Liver (tissue), 9 donors: ENCODE measurements around the gene PDC. TPM values are rescaled to one million over a fixed set of nuclear protein-coding genes. Genes with fewer than 3 reads are reported as not detected.

Experiments
- DNase-seq: peaks from one replicate; pipeline ENCODE4 v3.0.0-alpha.2; 2017; ENCODE audit warnings: low spot score
- H3K27ac ChIP-seq, 2 donors: one replicate each; pipeline ENCODE4 v1.7.0; 2013; ENCODE audit warnings: inconsistent platforms in 2 of 2, low read length in 2 of 2, control low read depth in 1 of 2, low read depth in 1 of 2, mild to moderate bottlenecking in 1 of 2
- H3K27me3 ChIP-seq, 4 donors: one replicate each; pipeline versions ENCODE4 v1.6.1 to v1.7.0; 2013; ENCODE audit warnings: low read length in 3 of 4, inconsistent platforms in 1 of 4, mild to moderate bottlenecking in 1 of 4, moderate library complexity in 1 of 4; ENCODE audit not compliant: control insufficient read depth in 4 of 4, insufficient read depth in 4 of 4
- H3K36me3 ChIP-seq, 4 donors: one replicate each; pipeline versions ENCODE4 v1.6.1 to v1.7.0; 2013; ENCODE audit warnings: low read length in 3 of 4, mild to moderate bottlenecking in 3 of 4, low read depth in 1 of 4, moderate library complexity in 1 of 4; ENCODE audit not compliant: control insufficient read depth in 4 of 4, insufficient read depth in 3 of 4
- H3K4me1 ChIP-seq, 4 donors: one replicate each; pipeline versions ENCODE4 v1.6.1 to v1.7.0; 2013; ENCODE audit warnings: low read length in 3 of 4, mild to moderate bottlenecking in 3 of 4, moderate library complexity in 1 of 4; ENCODE audit not compliant: control insufficient read depth in 4 of 4, insufficient read depth in 4 of 4
- H3K4me3 ChIP-seq, 3 donors: one replicate each; pipeline versions ENCODE4 v1.6.1 to v1.7.0; 2013; ENCODE audit warnings: low read length in 3 of 3, control low read depth in 1 of 3, low read depth in 1 of 3, mild to moderate bottlenecking in 1 of 3
- H3K9ac ChIP-seq, 2 donors: one replicate each; pipeline ENCODE4 v1.7.0; 2013; ENCODE audit warnings: low read length in 2 of 2, mild to moderate bottlenecking in 2 of 2, moderate library complexity in 2 of 2, control low read depth in 1 of 2, low read depth in 1 of 2
- H3K9me3 ChIP-seq, 4 donors: one replicate each; pipeline versions ENCODE4 v1.6.1 to v1.7.0; 2013; ENCODE audit warnings: low read length in 3 of 4; ENCODE audit not compliant: control insufficient read depth in 4 of 4
- FOXA1 ChIP-seq: IDR thresholded peaks from 2 replicates; pipeline ENCODE4 v1.6.1; 2016; ENCODE audit warnings: antibody characterized with exemption
- FOXA2 ChIP-seq: IDR thresholded peaks from 2 replicates; pipeline ENCODE4 v1.6.1; 2016; ENCODE audit warnings: antibody characterized with exemption
- GABPA ChIP-seq, 2 donors: IDR thresholded peaks in 1 of 2; conservative IDR thresholded peaks in 1 of 2; 2 replicates each; pipeline ENCODE4 v1.6.1; 2016; ENCODE audit warnings: antibody characterized with exemption in 2 of 2, mild to moderate bottlenecking in 1 of 2, moderate library complexity in 1 of 2
- HNF4A ChIP-seq, 2 donors: conservative IDR thresholded peaks; 2 replicates each; pipeline ENCODE4 v1.6.1; 2016; ENCODE audit warnings: antibody characterized with exemption in 2 of 2, mild to moderate bottlenecking in 2 of 2
- HNF4G ChIP-seq: IDR thresholded peaks from 2 replicates; pipeline ENCODE4 v1.6.1; 2016; ENCODE audit warnings: antibody characterized with exemption
- NR2F2 ChIP-seq: IDR thresholded peaks from 2 replicates; pipeline ENCODE4 v1.6.1; 2016; ENCODE audit warnings: antibody characterized with exemption
- RXRA ChIP-seq, 2 donors: IDR thresholded peaks; 2 replicates each; pipeline ENCODE4 v1.6.1; 2017 to 2018; ENCODE audit warnings: antibody characterized with exemption in 2 of 2, mild to moderate bottlenecking in 1 of 2
- SP1 ChIP-seq: IDR thresholded peaks from 2 replicates; pipeline ENCODE4 v1.6.1; 2018; ENCODE audit warnings: antibody characterized with exemption, mild to moderate bottlenecking
- TAF1 ChIP-seq: conservative IDR thresholded peaks from 2 replicates; pipeline ENCODE4 v1.6.1; 2016; ENCODE audit warnings: antibody characterized with exemption, mild to moderate bottlenecking
- YY1 ChIP-seq: IDR thresholded peaks from 2 replicates; pipeline ENCODE4 v1.6.1; 2016; ENCODE audit warnings: antibody characterized with exemption, mild to moderate bottlenecking
- WGBS: extraction: QIAGEN DNeasy Blood & Tissue Kit; methylation state at CpG from one replicate; pipeline ENCODE4 v1.1.7; 2013; 5-methylcytosine and 5-hydroxymethylcytosine counted together
- polyA plus RNA-seq, 2 donors: library from polyadenylated mRNA; stranded (reverse) in 1 of 2; unstranded in 1 of 2; fragments of 200-250 nt in 1 of 2; fragments of >200 nt in 1 of 2; fragmentation: Nextera tagmentation in 1 of 2; extraction: Ambion mirVana in 1 of 2; gene quantifications; one replicate each; pipeline versions ENCODE4 v1.2.1 to v1.2.3, GENCODE V29; 2013 to 2015
- total RNA-seq, 2 donors: library from RNA; depleted of rRNA; stranded (reverse); fragments of >200 nt; gene quantifications; one replicate each; pipeline ENCODE4 v1.2.3, GENCODE V29; 2014
- TF ChIP-seq, protein P1 (sequence below): IDR thresholded peaks from 2 replicates; pipeline ENCODE4 v1.6.1; 2016; ENCODE audit warnings: antibody characterized with exemption
- TF ChIP-seq, protein P2 (sequence below): IDR thresholded peaks from 2 replicates; pipeline ENCODE4 v1.6.1; 2016; ENCODE audit warnings: antibody characterized with exemption
- donor health status: healthy.
- donor health status: healthy.
- donor health status: healthy.
- donor health status: healthy.
- donor health status: healthy.

Gene PDC
- total and polyA plus RNA-seq, 4 donors = 0.22 TPM; not detected in 3

DNA sequence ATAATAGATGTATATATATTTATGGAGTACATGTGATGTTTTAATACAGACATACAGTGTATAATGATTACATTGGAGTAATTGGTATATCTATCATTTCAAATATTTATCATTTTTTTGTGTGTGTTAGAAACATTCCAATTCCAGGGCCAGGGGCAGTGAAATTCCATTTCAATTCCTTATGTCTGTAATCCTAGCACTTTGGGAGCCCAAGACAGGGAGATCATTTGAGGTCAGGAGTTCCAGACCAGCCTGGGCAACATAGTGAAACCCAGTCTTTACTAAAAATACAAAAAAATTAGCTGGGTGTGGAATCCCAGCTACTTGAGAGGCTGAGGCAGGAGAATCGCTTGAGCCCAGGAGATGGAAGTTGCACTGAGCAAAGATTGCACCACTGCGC is 30.4 kb upstream of the PDC start:
- H3K27ac ChIP-seq = no peak overlapping the region
- DNase-seq = no peak
- no peaks in the 10 kb centered on the region for H3K27me3 ChIP-seq
- H3K4me3 ChIP-seq = no peak overlapping the region
- 97% methylated on average over 2 of the region's 2 CpGs for WGBS
- no peaks in the 10 kb centered on the region for H3K36me3 ChIP-seq
- TF ChIP-seq YY1 (no peak), FOXA2 (no peak), GABPA (IDR thresholded peaks at IDR 0.05 in 1 of 2, conservative IDR thresholded peaks at IDR 0.05 in 1 of 2) (no peak), FOXA1 (no peak), TAF1 (no peak), HNF4A (conservative IDR thresholded peaks at IDR 0.05) (no peak)
- TF ChIP-seq, protein P1, sequence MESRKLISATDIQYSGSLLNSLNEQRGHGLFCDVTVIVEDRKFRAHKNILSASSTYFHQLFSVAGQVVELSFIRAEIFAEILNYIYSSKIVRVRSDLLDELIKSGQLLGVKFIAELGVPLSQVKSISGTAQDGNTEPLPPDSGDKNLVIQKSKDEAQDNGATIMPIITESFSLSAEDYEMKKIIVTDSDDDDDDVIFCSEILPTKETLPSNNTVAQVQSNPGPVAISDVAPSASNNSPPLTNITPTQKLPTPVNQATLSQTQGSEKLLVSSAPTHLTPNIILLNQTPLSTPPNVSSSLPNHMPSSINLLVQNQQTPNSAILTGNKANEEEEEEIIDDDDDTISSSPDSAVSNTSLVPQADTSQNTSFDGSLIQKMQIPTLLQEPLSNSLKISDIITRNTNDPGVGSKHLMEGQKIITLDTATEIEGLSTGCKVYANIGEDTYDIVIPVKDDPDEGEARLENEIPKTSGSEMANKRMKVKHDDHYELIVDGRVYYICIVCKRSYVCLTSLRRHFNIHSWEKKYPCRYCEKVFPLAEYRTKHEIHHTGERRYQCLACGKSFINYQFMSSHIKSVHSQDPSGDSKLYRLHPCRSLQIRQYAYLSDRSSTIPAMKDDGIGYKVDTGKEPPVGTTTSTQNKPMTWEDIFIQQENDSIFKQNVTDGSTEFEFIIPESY = no peak
- no peak overlapping the region for H3K9ac ChIP-seq
- H3K4me1 ChIP-seq = no peaks in the 10 kb centered on the region
- H3K9me3 ChIP-seq = no peaks in the 10 kb centered on the region

- no peaks in the 10 kb centered on the region for H3K27me3 ChIP-seq
- no peaks in the 10 kb centered on the region for H3K4me1 ChIP-seq
- no peaks in the 10 kb centered on the region for H3K9me3 ChIP-seq
- 96% methylated on average over 2 of the region's 2 CpGs for WGBS
- no peaks in the 10 kb centered on the region for H3K36me3 ChIP-seq
- DNase-seq = no peak
- H3K4me3 ChIP-seq = no peak overlapping the region
- TF ChIP-seq FOXA1 (no peak), NR2F2 (no peak)
- H3K9ac ChIP-seq = no peak overlapping the region
- no peak overlapping the region for H3K27ac ChIP-seq
Measured at GRCh38 chr1:186487163-186487562, 26.2 kb upstream of the PDC start.

- 95% methylated on average over 1 of the region's 1 CpG for WGBS
Measured at GRCh38 chr1:186486061-186486460, 25.1 kb upstream of the PDC start.

More at GRCh38 chr1:186486061-186486460, 25.1 kb upstream of the PDC start:
- Histone ChIP-seq H3K9ac (no peak overlapping the region), H3K9me3 (no peaks in the 10 kb centered on the region), H3K27me3 (no peaks in the 10 kb centered on the region), H3K27ac (no peak overlapping the region), H3K4me1 (no peaks in the 10 kb centered on the region), H3K4me3 (no peak overlapping the region), H3K36me3 (no peaks in the 10 kb centered on the region)
- no peak for TF ChIP-seq TAF1
- TF ChIP-seq SP1 = no peak
- no peak for TF ChIP-seq NR2F2
- no peak for TF ChIP-seq YY1
- TF ChIP-seq, protein P1 = no peak
- no peak for TF ChIP-seq HNF4A (conservative IDR thresholded peaks at IDR 0.05)
- TF ChIP-seq, protein P2, sequence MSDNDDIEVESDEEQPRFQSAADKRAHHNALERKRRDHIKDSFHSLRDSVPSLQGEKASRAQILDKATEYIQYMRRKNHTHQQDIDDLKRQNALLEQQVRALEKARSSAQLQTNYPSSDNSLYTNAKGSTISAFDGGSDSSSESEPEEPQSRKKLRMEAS = no peak
- TF ChIP-seq FOXA2 = no peak
- TF ChIP-seq GABPA (IDR thresholded peaks at IDR 0.05 in 1 of 2, conservative IDR thresholded peaks at IDR 0.05 in 1 of 2) = no peak
- no peak for TF ChIP-seq HNF4G
- no peak for TF ChIP-seq RXRA (IDR thresholded peaks at IDR 0.05)
- no peak for TF ChIP-seq FOXA1
- DNase-seq = no peak
